Coronary artery (tissue), 2 donors: ENCODE results near the gene MAN2C1.
"Not testable (repeated sequence)": the region's sequence is repeated elsewhere in the genome, so short reads cannot be mapped to it uniquely, and the experiment has no call there.

ENCODE experiments used
- DNase-seq: peaks from one replicate; pipeline ENCODE4 v3.0.0-alpha.2; 2017; ENCODE audit warnings: low spot score
- H3K27ac ChIP-seq, 2 donors: fragments of 200-600 bp; sonication (generic); one replicate each; pipeline ENCODE4 v1.5.1; 2016 to 2019
- H3K4me3 ChIP-seq: fragments of 200-600 bp; sonication (generic); 2 replicates; pipeline ENCODE4 v1.5.1; 2016; ENCODE audit warnings: mild to moderate bottlenecking, moderate library complexity
- CTCF ChIP-seq: fragments of 200-600 bp; sonication (generic); IDR thresholded peaks from one replicate; pipeline ENCODE4 v1.5.1; 2019; ENCODE audit warnings: antibody characterized with exemption

Gene MAN2C1

GRCh38 chr15:75329571-75329970 is 38.8 kb downstream of the MAN2C1 start:
- no peak overlapping the region for H3K27ac ChIP-seq

GRCh38 chr15:75328493-75329314 is 39.7 kb downstream of the MAN2C1 start:
- no peak for DNase-seq
- no peak for TF ChIP-seq CTCF
- Histone ChIP-seq H3K27ac (no peak overlapping the region), H3K4me3 (no peak overlapping the region)

More at GRCh38 chr15:75329571-75329970, 38.8 kb downstream of the MAN2C1 start:
- H3K4me3 ChIP-seq: no peak overlapping the region
- DNase-seq: no peak
- TF ChIP-seq CTCF: no peak

GRCh38 chr15:75327491-75327890 is 40.9 kb downstream of the MAN2C1 start:
- no peak for DNase-seq
- no peak overlapping the region for H3K27ac ChIP-seq
- no peak overlapping the region for H3K4me3 ChIP-seq
- no peak for TF ChIP-seq CTCF

- no peak overlapping the region for H3K4me3 ChIP-seq
- no peak for TF ChIP-seq CTCF
- DNase-seq: no peak
- no peak overlapping the region for H3K27ac ChIP-seq
Measured at GRCh38 chr15:75327005-75327404, 41.4 kb downstream of the MAN2C1 start.

- H3K27ac ChIP-seq: no peak overlapping the region
- no peak overlapping the region for H3K4me3 ChIP-seq
- TF ChIP-seq CTCF: no peak
- DNase-seq: no peak
Measured at GRCh38 chr15:75325922-75326321, 42.5 kb downstream of the MAN2C1 start.

- no peak overlapping the region for H3K4me3 ChIP-seq
- DNase-seq: no peak
- no peak for TF ChIP-seq CTCF
Measured at GRCh38 chr15:75321711-75322110, 46.7 kb downstream of the MAN2C1 start.

GRCh38 chr15:75319231-75319897 is 49.0 kb downstream of the MAN2C1 start:
- not testable (repeated sequence) for H3K4me3 ChIP-seq, H3K27ac ChIP-seq, DNase-seq

More at GRCh38 chr15:75321711-75322110, 46.7 kb downstream of the MAN2C1 start:
- H3K27ac ChIP-seq: no peak overlapping the region
